IPS-15b (cell line): ENCODE results near the gene TCERG1L.

Experiments used
- H3K27me3 ChIP-seq: one replicate; pipeline ENCODE4 v1.6.1; 2013; ENCODE audit warnings: low read length; ENCODE audit not compliant: control insufficient read depth, insufficient read depth
- H3K36me3 ChIP-seq: one replicate; pipeline ENCODE4 v1.6.1; 2013; ENCODE audit warnings: low read length; ENCODE audit not compliant: control insufficient read depth, insufficient read depth
- H3K4me1 ChIP-seq: one replicate; pipeline ENCODE4 v1.6.1; 2013; ENCODE audit warnings: mild to moderate bottlenecking, low read length; ENCODE audit not compliant: control insufficient read depth, insufficient read depth
- H3K4me3 ChIP-seq: one replicate; pipeline ENCODE4 v1.5.1; 2013; ENCODE audit warnings: low read depth, low read length
- H3K9ac ChIP-seq: one replicate; pipeline ENCODE4 v1.6.1; 2013; ENCODE audit warnings: low read depth, mild to moderate bottlenecking, low read length
- H3K9me3 ChIP-seq: one replicate; pipeline ENCODE4 v1.6.1; 2013; ENCODE audit warnings: mild to moderate bottlenecking, low read length; ENCODE audit not compliant: control insufficient read depth, insufficient read depth

TCERG1L gene

GRCh38 chr10:131043039-131043691 lies 268.4 kb downstream of the TCERG1L start:
- H3K4me3 ChIP-seq: no peak overlapping the region
- H3K4me1 ChIP-seq: peaks cover 3% of the 10 kb centered on the region
- H3K9ac ChIP-seq: no peak overlapping the region
- H3K27me3 ChIP-seq: no peaks in the 10 kb centered on the region
- peaks cover 7% of the 10 kb centered on the region for H3K9me3 ChIP-seq
- H3K36me3 ChIP-seq: no peaks in the 10 kb centered on the region
